HG03571 (cell line): ENCODE data around the gene LSP1.
"Not testable (repeated sequence)": the region's sequence is repeated elsewhere in the genome, so short reads cannot be mapped to it uniquely, and the experiment has no call there.

Experiments used
- ATAC-seq: cut with Tn5 transposase; IDR thresholded peaks from one replicate; pipeline ENCODE4 v1.9.1; 2021; ENCODE audit not compliant: unreplicated experiment

Gene LSP1

DNA sequence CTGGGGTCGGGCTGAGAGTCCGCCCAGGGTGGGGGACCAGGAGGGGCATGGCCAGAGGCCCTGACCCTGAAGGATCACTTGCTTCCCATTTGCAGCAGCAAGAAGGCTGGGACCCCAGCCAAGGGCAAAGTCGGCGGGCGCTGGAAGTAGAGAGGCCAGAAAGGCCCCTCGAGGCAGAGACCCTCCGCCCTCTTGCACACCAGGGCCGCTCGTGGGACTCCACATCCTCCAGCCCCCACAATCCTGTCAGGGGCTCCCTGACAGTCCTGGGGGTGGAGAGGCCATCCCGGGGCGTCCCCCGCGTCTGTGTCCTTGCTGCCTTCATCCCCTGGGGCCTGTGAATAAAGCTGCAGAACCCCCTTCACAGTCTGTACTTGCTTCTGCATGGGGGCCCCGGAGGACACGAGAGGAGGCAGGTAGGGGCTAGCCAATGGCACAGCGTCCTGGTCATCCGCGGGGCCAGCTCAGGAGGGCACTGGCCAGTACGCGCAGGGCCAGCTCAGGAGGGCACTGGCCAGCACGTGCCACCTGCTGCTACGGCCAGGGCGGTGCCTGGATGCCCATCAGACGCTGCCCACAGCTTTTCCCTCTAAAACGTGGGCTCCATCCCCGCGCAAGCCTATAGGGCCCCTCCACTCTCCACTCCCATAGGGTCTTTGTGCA is 85.6 kb downstream of the LSP1 start:
- ATAC-seq, result no peak

DNA sequence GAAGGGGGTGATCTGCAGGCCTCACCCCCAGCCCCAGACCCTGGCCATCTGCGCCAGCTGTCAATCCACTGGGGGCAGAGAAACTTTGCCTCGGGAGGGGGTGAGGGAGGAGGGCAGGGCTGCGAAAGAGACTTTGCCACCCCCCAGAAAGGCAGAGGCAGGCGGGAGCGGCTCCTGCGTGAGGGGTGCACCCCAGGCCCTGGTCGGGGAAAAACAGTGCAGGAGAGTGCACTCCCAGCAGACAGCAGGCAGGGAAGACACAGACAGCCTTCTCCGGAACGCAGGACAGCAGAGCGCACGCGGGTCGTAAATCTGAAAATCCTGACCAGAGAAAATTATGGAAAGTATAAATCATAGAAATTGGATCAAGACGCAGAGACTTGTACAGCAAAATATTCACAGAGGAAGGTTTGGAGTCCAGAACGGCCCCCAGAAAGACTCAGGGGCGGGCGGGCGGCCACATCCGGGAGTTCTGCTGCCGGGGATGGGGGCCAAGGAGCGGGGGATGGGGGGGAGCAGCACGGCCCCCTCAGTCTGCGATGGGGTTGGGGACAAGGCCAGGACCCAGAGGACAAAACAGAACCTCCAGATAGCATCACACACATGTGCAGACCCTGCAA is 86.2 kb downstream of the LSP1 start:
- ATAC-seq, result no peak

DNA sequence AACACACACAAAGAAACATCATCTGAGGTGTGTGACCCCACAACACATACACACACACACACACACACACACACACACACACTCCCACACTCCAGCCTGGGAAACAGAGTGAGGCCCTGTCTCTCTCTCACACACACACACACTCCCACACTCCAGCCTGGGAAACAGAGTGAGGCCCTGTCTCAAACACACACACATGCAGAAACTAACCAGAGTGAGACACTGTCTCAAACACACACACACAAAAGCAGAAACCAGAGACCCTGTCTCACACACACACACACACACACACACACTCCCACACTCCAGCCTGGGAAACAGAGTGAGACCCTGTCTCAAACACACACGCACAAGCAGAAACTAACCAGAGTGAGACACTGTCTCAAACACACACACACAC is 86.9 kb downstream of the LSP1 start:
- not testable (repeated sequence) for ATAC-seq
